HEK293 (cell line): ENCODE data around the gene GANAB.

Source experiments
- CTCF ChIA-PET: fragments of 350-600 bp; formaldehyde crosslinking; extraction: SDS; loops from one replicate; lab custom pipeline; 2021; ENCODE audit warnings: antibody characterized with exemption; lab: Yijun Ruan, JAX
- POLR2A ChIA-PET: fragments of 300-600 bp; formaldehyde crosslinking; extraction: SDS; loops from one replicate; lab custom pipeline; 2020; ENCODE audit warnings: antibody characterized with exemption, inconsistent platforms; lab: Yijun Ruan, JAX
- H3K27ac ChIP-seq: fragments of 200-500 bp; sonication (Bioruptor generic); 2 replicates; pipeline ENCODE4 v1.5.1; 2014; ENCODE audit warnings: low read depth, low read length, control low read depth, inconsistent platforms; ENCODE audit errors: extremely low read depth
- H3K36me3 ChIP-seq, 2 experiments: fragments of 200-500 bp in 1 of 2; sonication (Bioruptor generic) in 1 of 2; 1 replicate in 1 of 2; 2 replicates in 1 of 2; pipeline ENCODE4 v1.5.1; 2014 to 2017; ENCODE audit warnings: inconsistent platforms in 2 of 2, low read length in 2 of 2; ENCODE audit not compliant: control insufficient read depth in 2 of 2, insufficient read depth in 1 of 2
- H3K4me1 ChIP-seq: fragments of 200-500 bp; sonication (Bioruptor generic); 2 replicates; pipeline ENCODE4 v1.5.1; 2014; ENCODE audit warnings: mild to moderate bottlenecking, low read length, inconsistent platforms; ENCODE audit not compliant: control insufficient read depth, insufficient read depth
- H3K4me3 ChIP-seq: 2 replicates; pipeline ENCODE4 v1.5.1; 2011; ENCODE audit warnings: low read depth, mild to moderate bottlenecking, control low read depth, low read length, moderate library complexity
- H3K9me3 ChIP-seq: fragments of 200-500 bp; sonication (Bioruptor generic); 2 replicates; pipeline ENCODE4 v1.5.1; 2014; ENCODE audit warnings: low read depth, low read length, inconsistent platforms; ENCODE audit not compliant: control insufficient read depth, insufficient read depth
- IKZF3 ChIP-seq: fragments of 450-650 bp; IDR thresholded peaks from 2 replicates; pipeline ENCODE4 v1.5.0; 2018; ENCODE audit warnings: missing biosample characterization, mild to moderate bottlenecking, missing genetic modification characterization, moderate library complexity
- MYNN ChIP-seq: fragments of 450-650 bp; formaldehyde crosslinking; IDR thresholded peaks from 2 replicates; pipeline ENCODE4 v1.5.1; 2016; ENCODE audit warnings: missing biosample characterization, missing genetic modification characterization, borderline replicate concordance
- PATZ1 ChIP-seq: fragments of 450-650 bp; formaldehyde crosslinking; IDR thresholded peaks from 2 replicates; pipeline ENCODE4 v1.5.1; 2016; ENCODE audit warnings: missing biosample characterization, missing genetic modification characterization
- ZFP37 ChIP-seq: fragments of 450-650 bp; formaldehyde crosslinking; IDR thresholded peaks from 2 replicates; pipeline ENCODE4 v1.5.1; 2016; ENCODE audit warnings: missing biosample characterization, missing genetic modification characterization
- ZNF121 ChIP-seq: fragments of 450-650 bp; formaldehyde crosslinking; IDR thresholded peaks from 2 replicates; pipeline ENCODE4 v1.5.1; 2016; ENCODE audit warnings: missing biosample characterization, missing genetic modification characterization
- ZNF211 ChIP-seq: fragments of 450-650 bp; formaldehyde crosslinking; IDR thresholded peaks from 2 replicates; pipeline ENCODE4 v1.5.1; 2016; ENCODE audit warnings: low read depth, missing biosample characterization, missing genetic modification characterization
- ZNF214 ChIP-seq: fragments of 450-650 bp; formaldehyde crosslinking; IDR thresholded peaks from 2 replicates; pipeline ENCODE4 v1.5.1; 2017; ENCODE audit warnings: missing biosample characterization, mild to moderate bottlenecking, missing genetic modification characterization, borderline replicate concordance
- ZNF248 ChIP-seq: fragments of 450-650 bp; formaldehyde crosslinking; IDR thresholded peaks from 2 replicates; pipeline ENCODE4 v1.5.1; 2017; ENCODE audit warnings: missing biosample characterization, missing genetic modification characterization
- ZNF350 ChIP-seq: fragments of 450-650 bp; formaldehyde crosslinking; IDR thresholded peaks from 2 replicates; pipeline ENCODE4 v1.5.0; 2017; ENCODE audit warnings: missing biosample characterization, mild to moderate bottlenecking, missing genetic modification characterization
- ZNF362 ChIP-seq: fragments of 450-650 bp; formaldehyde crosslinking; IDR thresholded peaks from 2 replicates; pipeline ENCODE4 v1.5.1; 2016; ENCODE audit warnings: missing biosample characterization, missing genetic modification characterization
- ZNF37A ChIP-seq: fragments of 450-650 bp; IDR thresholded peaks from 2 replicates; pipeline ENCODE4 v1.5.1; 2018; ENCODE audit warnings: missing biosample characterization, missing genetic modification characterization
- ZNF513 ChIP-seq: fragments of 450-650 bp; IDR thresholded peaks from 2 replicates; pipeline ENCODE4 v1.5.1; 2018; ENCODE audit warnings: missing biosample characterization, missing genetic modification characterization
- ZNF548 ChIP-seq: fragments of 450-650 bp; formaldehyde crosslinking; IDR thresholded peaks from 2 replicates; pipeline ENCODE4 v1.5.1; 2016; ENCODE audit warnings: missing biosample characterization, missing genetic modification characterization
- ZNF561 ChIP-seq: fragments of 450-650 bp; IDR thresholded peaks from 2 replicates; pipeline ENCODE4 v1.5.1; 2018; ENCODE audit warnings: missing biosample characterization, missing genetic modification characterization, borderline replicate concordance
- ZNF596 ChIP-seq: fragments of 450-650 bp; IDR thresholded peaks from 2 replicates; pipeline ENCODE4 v1.5.0; 2018; ENCODE audit warnings: missing biosample characterization, mild to moderate bottlenecking, missing genetic modification characterization, moderate library complexity
- TF ChIP-seq, protein P1 (sequence below): fragments of 450-650 bp; formaldehyde crosslinking; IDR thresholded peaks from 2 replicates; pipeline ENCODE4 v1.5.1; 2016; ENCODE audit warnings: missing biosample characterization, missing genetic modification characterization
- TF ChIP-seq, protein P2 (sequence below): fragments of 450-650 bp; formaldehyde crosslinking; IDR thresholded peaks from 2 replicates; pipeline ENCODE4 v1.5.1; 2016; ENCODE audit warnings: missing biosample characterization, missing genetic modification characterization

The GANAB gene

GRCh38 chr11:62656796-62657429 is 10.5 kb upstream of the GANAB start (continued):
- TF ChIP-seq, protein P1, sequence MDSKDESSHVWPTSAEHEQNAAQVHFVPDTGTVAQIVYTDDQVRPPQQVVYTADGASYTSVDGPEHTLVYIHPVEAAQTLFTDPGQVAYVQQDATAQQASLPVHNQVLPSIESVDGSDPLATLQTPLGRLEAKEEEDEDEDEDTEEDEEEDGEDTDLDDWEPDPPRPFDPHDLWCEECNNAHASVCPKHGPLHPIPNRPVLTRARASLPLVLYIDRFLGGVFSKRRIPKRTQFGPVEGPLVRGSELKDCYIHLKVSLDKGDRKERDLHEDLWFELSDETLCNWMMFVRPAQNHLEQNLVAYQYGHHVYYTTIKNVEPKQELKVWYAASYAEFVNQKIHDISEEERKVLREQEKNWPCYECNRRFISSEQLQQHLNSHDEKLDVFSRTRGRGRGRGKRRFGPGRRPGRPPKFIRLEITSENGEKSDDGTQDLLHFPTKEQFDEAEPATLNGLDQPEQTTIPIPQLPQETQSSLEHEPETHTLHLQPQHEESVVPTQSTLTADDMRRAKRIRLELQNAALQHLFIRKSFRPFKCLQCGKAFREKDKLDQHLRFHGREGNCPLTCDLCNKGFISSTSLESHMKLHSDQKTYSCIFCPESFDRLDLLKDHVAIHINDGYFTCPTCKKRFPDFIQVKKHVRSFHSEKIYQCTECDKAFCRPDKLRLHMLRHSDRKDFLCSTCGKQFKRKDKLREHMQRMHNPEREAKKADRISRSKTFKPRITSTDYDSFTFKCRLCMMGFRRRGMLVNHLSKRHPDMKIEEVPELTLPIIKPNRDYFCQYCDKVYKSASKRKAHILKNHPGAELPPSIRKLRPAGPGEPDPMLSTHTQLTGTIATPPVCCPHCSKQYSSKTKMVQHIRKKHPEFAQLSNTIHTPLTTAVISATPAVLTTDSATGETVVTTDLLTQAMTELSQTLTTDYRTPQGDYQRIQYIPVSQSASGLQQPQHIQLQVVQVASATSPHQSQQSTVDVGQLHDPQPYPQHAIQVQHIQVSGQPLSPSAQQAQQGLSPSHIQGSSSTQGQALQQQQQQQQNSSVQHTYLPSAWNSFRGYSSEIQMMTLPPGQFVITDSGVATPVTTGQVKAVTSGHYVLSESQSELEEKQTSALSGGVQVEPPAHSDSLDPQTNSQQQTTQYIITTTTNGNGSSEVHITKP (tag by site-specific recombination): no peak
- TF ChIP-seq MYNN (tag by site-specific recombination) (no peak), ZNF350 (tag by site-specific recombination) (no peak), ZNF214 (tag by site-specific recombination) (no peak)

DNA sequence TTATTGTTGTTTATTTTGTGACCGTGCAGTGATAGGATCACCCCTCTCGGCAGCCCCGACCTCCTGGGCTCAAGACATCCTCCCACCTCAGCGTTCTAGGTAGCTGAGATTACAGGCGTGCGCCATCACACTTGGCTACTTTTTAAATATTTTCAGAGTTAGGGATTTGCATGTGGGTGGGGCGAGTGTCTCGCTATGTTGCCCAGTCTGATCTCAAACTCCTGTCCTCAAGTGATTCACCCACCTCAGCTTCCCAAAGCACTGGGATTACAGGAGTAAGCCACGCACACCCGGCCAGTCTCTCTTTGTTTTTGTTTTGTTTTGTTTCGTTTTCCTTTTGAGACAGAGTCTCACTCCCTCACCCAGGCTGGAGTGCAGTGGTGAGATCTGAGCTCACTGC is 7.9 kb upstream of the GANAB start:
- TF ChIP-seq ZFP37 (no peak), ZNF248 (tag by site-specific recombination) (no peak), PATZ1 (tag by site-specific recombination) (no peak), ZNF121 (tag by site-specific recombination) (peak; percentile 77; the same call in 1 of the 2 replicates)
- POLR2A ChIA-PET: interaction anchor here (1.8 to 4.6 kb wide), 4 partner anchors 11 to 80 kb away, joined by 5 to 72 read pairs (median 30); partner anchors contain the start of genes B3GAT3, C11orf98, CSKMT and EEF1G
- no peaks in the 10 kb centered on the region for H3K4me1 ChIP-seq
- no peaks in the 10 kb centered on the region for H3K9me3 ChIP-seq
- CTCF ChIA-PET: interaction anchor here (1.2 to 1.7 kb wide), 3 partner anchors 10 to 132 kb away, joined by 3 read pairs; no protein-coding TSS in a partner anchor
- H3K4me3 ChIP-seq: no peak overlapping the region
- H3K36me3 ChIP-seq: peaks cover 0 to 12% of the 10 kb centered on the region in 2 experiments; a peak in 1 of 3 replicates
- H3K27ac ChIP-seq: peak overlapping the region; percentile 22; the same call in 1 of the 2 replicates

DNA sequence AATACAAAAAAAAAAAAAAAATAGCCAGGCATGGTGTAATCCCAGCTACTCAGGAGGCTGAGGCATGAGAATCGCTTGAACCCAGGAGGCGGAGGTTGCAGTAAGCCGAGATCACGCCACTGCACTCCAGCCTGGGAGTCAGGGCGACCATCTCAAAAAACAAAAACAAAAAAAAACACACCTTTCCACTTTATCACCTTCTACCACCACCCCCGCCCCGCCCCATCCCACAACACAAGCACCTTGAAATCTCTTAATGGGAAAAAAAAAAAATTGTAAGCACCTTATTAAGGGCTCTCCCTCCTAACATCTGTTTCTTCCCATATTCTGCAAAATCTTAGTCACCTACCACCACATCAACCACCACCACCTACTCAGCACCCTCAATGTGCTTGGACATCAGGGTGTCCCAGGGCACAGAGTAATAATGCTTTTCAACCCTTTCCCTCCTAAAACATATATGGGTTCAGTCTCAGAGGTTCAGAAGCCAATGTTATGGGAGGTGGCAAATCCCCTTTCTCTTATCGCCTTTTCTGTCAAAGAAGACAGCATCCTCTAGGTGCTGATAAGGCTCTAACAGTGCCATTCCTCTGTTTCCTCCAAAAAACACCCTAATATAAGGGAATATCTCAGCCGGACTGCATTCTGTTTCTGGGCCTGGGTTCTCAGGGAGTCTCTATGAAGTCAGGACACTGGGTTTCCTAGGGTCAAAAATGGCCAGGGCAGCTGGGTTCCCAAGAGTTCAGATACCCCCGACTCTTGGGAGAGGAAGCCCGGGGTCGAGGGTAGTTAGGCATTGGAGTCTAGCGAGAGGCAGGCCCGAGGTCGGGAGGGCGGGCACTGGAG is 6.0 kb upstream of the GANAB start:
- Histone ChIP-seq H3K4me1 (no peaks in the 10 kb centered on the region), H3K36me3 (peaks cover 0 to 31% of the 10 kb centered on the region in 2 experiments; a peak in 1 of 3 replicates), H3K4me3 (peak overlapping the region; percentile 99), H3K9me3 (no peaks in the 10 kb centered on the region), H3K27ac (peak overlapping the region; percentile 70)
- CTCF ChIA-PET: interaction anchor here (0.7 kb wide), 1 partner anchor 32 kb away, joined by 4 read pairs; no protein-coding TSS in a partner anchor
- POLR2A ChIA-PET: interaction anchor here (0.7 to 4.6 kb wide), 25 partner anchors 11 to 189 kb away, joined by 3 to 90 read pairs (median 6); partner anchors contain the start of genes B3GAT3, C11orf98, CSKMT and EEF1G
- TF ChIP-seq ZNF596 (tag by site-specific recombination) (no peak), ZNF350 (tag by site-specific recombination) (no peak), ZNF513 (tag by site-specific recombination) (no peak), ZNF211 (tag by site-specific recombination) (no peak), ZNF37A (tag by site-specific recombination) (no peak), ZNF561 (tag by site-specific recombination) (no peak), ZNF362 (tag by site-specific recombination) (no peak), ZNF548 (tag by site-specific recombination) (no peak), IKZF3 (tag by site-specific recombination) (no peak)
- TF ChIP-seq, protein P2, sequence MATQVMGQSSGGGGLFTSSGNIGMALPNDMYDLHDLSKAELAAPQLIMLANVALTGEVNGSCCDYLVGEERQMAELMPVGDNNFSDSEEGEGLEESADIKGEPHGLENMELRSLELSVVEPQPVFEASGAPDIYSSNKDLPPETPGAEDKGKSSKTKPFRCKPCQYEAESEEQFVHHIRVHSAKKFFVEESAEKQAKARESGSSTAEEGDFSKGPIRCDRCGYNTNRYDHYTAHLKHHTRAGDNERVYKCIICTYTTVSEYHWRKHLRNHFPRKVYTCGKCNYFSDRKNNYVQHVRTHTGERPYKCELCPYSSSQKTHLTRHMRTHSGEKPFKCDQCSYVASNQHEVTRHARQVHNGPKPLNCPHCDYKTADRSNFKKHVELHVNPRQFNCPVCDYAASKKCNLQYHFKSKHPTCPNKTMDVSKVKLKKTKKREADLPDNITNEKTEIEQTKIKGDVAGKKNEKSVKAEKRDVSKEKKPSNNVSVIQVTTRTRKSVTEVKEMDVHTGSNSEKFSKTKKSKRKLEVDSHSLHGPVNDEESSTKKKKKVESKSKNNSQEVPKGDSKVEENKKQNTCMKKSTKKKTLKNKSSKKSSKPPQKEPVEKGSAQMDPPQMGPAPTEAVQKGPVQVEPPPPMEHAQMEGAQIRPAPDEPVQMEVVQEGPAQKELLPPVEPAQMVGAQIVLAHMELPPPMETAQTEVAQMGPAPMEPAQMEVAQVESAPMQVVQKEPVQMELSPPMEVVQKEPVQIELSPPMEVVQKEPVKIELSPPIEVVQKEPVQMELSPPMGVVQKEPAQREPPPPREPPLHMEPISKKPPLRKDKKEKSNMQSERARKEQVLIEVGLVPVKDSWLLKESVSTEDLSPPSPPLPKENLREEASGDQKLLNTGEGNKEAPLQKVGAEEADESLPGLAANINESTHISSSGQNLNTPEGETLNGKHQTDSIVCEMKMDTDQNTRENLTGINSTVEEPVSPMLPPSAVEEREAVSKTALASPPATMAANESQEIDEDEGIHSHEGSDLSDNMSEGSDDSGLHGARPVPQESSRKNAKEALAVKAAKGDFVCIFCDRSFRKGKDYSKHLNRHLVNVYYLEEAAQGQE: no peak
